H9 (cell line): ENCODE results near the gene PRUNE2. TPM values are rescaled to one million over a fixed set of nuclear protein-coding genes. Genes with fewer than 3 reads are reported as not detected.

Source experiments
- DNase-seq: peaks from one replicate; pipeline ENCODE4 v3.0.0-alpha.2; 2017
- H2AFZ ChIP-seq: one replicate; pipeline ENCODE4 v1.6.1; 2013; ENCODE audit warnings: mild to moderate bottlenecking, low read length, control low read depth, moderate library complexity
- H2AK5ac ChIP-seq: 2 replicates; pipeline ENCODE4 v1.6.1; 2013; ENCODE audit warnings: low read length, control low read depth, mixed read lengths; ENCODE audit not compliant: insufficient read length
- H2BK120ac ChIP-seq: one replicate; pipeline ENCODE4 v1.6.1; 2013; ENCODE audit warnings: low read depth, mild to moderate bottlenecking, low read length, control low read depth, inconsistent platforms; ENCODE audit not compliant: poor library complexity, severe bottlenecking
- H2BK12ac ChIP-seq: 2 replicates; pipeline ENCODE4 v1.6.1; 2013; ENCODE audit warnings: low read length, control low read depth, mixed read lengths, low read depth; ENCODE audit not compliant: insufficient read length
- H2BK15ac ChIP-seq: 2 replicates; pipeline ENCODE4 v1.6.1; 2013; ENCODE audit warnings: low read depth, low read length, control low read depth
- H2BK20ac ChIP-seq: one replicate; pipeline ENCODE4 v1.6.1; 2013; ENCODE audit warnings: low read depth, mild to moderate bottlenecking, low read length, control low read depth, inconsistent platforms; ENCODE audit not compliant: poor library complexity, severe bottlenecking
- H2BK5ac ChIP-seq: 2 replicates; pipeline ENCODE4 v1.6.1; 2013; ENCODE audit warnings: low read length, control low read depth, mixed read lengths; ENCODE audit not compliant: insufficient read length
- H3K14ac ChIP-seq: 2 replicates; pipeline ENCODE4 v1.6.1; 2013; ENCODE audit warnings: low read length, control low read depth; ENCODE audit not compliant: insufficient read depth
- H3K18ac ChIP-seq: 2 replicates; pipeline ENCODE4 v1.6.1; 2013; ENCODE audit warnings: low read depth, mild to moderate bottlenecking, mixed read lengths, low read length, control low read depth; ENCODE audit not compliant: insufficient read length
- H3K23ac ChIP-seq: 2 replicates; pipeline ENCODE4 v1.6.1; 2013; ENCODE audit warnings: low read length, control low read depth, mixed read lengths, low read depth; ENCODE audit not compliant: insufficient read length
- H3K23me2 ChIP-seq: 2 replicates; pipeline ENCODE4 v1.6.1; 2013; ENCODE audit warnings: low read depth, mild to moderate bottlenecking, mixed read lengths, low read length, control low read depth; ENCODE audit not compliant: insufficient read length, poor library complexity, severe bottlenecking
- H3K27ac ChIP-seq: 2 replicates; pipeline ENCODE4 v1.5.1; 2013; ENCODE audit warnings: low read length, control low read depth, mixed read lengths, low read depth; ENCODE audit not compliant: insufficient read length
- H3K27me3 ChIP-seq: 2 replicates; pipeline ENCODE4 v1.6.1; 2013; ENCODE audit warnings: low read length, control low read depth, inconsistent platforms; ENCODE audit not compliant: insufficient read depth
- H3K4ac ChIP-seq: 2 replicates; pipeline ENCODE4 v1.6.1; 2013; ENCODE audit warnings: low read depth, mild to moderate bottlenecking, control low read depth, inconsistent platforms, low read length, moderate library complexity
- H3K4me1 ChIP-seq: 2 replicates; pipeline ENCODE4 v1.6.1; 2013; ENCODE audit warnings: low read length, control low read depth, inconsistent platforms; ENCODE audit not compliant: insufficient read depth
- H3K4me2 ChIP-seq: 2 replicates; pipeline ENCODE4 v1.6.1; 2013; ENCODE audit warnings: low read length, control low read depth, mixed read lengths; ENCODE audit not compliant: insufficient read length, insufficient read depth
- H3K56ac ChIP-seq: 2 replicates; pipeline ENCODE4 v1.6.1; 2013; ENCODE audit warnings: low read depth, mild to moderate bottlenecking, mixed read lengths, low read length, control low read depth; ENCODE audit not compliant: insufficient read length
- H3K79me1 ChIP-seq: 2 replicates; pipeline ENCODE4 v1.6.1; 2013; ENCODE audit warnings: low read depth, mild to moderate bottlenecking, moderate library complexity, low read length, control low read depth, inconsistent platforms; ENCODE audit not compliant: insufficient read depth, poor library complexity, severe bottlenecking
- H3K79me2 ChIP-seq: 2 replicates; pipeline ENCODE4 v1.6.1; 2013; ENCODE audit warnings: low read length, control low read depth, inconsistent platforms; ENCODE audit not compliant: insufficient read depth
- H3K9ac ChIP-seq: 2 replicates; pipeline ENCODE4 v1.6.1; 2013; ENCODE audit warnings: low read length, control low read depth, mixed read lengths; ENCODE audit not compliant: insufficient read length; ENCODE audit errors: extremely low read depth
- H3K9me3 ChIP-seq: one replicate; pipeline ENCODE4 v1.6.1; 2013; ENCODE audit warnings: low read depth, low read length, inconsistent platforms; ENCODE audit not compliant: control insufficient read depth
- H3T11ph ChIP-seq: one replicate; pipeline ENCODE4 v1.6.1; 2013; ENCODE audit warnings: mild to moderate bottlenecking, low read length, control low read depth, inconsistent platforms
- H4K20me1 ChIP-seq: one replicate; pipeline ENCODE4 v1.6.1; 2013; ENCODE audit not compliant: control insufficient read depth, insufficient read length, insufficient read depth
- H4K5ac ChIP-seq: 2 replicates; pipeline ENCODE4 v1.6.1; 2013; ENCODE audit warnings: low read depth, mild to moderate bottlenecking, mixed read lengths, low read length, control low read depth; ENCODE audit not compliant: insufficient read length
- H4K8ac ChIP-seq: replicated peaks from 2 replicates; pipeline ENCODE4 v1.6.1; 2013; ENCODE audit warnings: low read length, control low read depth, mixed read lengths, low read depth; ENCODE audit not compliant: insufficient read length
- H4K91ac ChIP-seq: 2 replicates; pipeline ENCODE4 v1.6.1; 2013; ENCODE audit warnings: low read depth, mild to moderate bottlenecking, moderate library complexity, mixed read lengths, low read length, control low read depth; ENCODE audit not compliant: insufficient read length
- H3K27ac Mint-ChIP-seq, 3 experiments: 2 replicates in 2 of 3; 3 replicates in 1 of 3; pipeline ENCODE4 v1.8.0; 2020 to 2021; ENCODE audit warnings: mixed read lengths in 3 of 3, mild to moderate bottlenecking in 1 of 3, moderate library complexity in 1 of 3
- H3K27me3 Mint-ChIP-seq: 2 replicates; pipeline ENCODE4 v1.8.0; 2021; ENCODE audit warnings: low read depth, mild to moderate bottlenecking, moderate library complexity, mixed read lengths
- H3K36me3 Mint-ChIP-seq, 3 experiments: 2 replicates in 2 of 3; 3 replicates in 1 of 3; pipeline ENCODE4 v1.8.0; 2020 to 2021; ENCODE audit warnings: low read depth in 3 of 3, mixed read lengths in 3 of 3; ENCODE audit not compliant: insufficient read depth in 1 of 3
- H3K4me1 Mint-ChIP-seq, 2 experiments: 2 replicates each; pipeline ENCODE4 v1.8.0; 2020; ENCODE audit warnings: mixed read lengths in 2 of 2
- H3K4me3 Mint-ChIP-seq, 2 experiments: 2 replicates in 1 of 2; 3 replicates in 1 of 2; pipeline ENCODE4 v1.8.0; 2020 to 2021; ENCODE audit warnings: mild to moderate bottlenecking in 2 of 2, mixed read lengths in 2 of 2, moderate library complexity in 1 of 2
- H3K9me3 Mint-ChIP-seq, 2 experiments: 2 replicates in 1 of 2; 3 replicates in 1 of 2; pipeline ENCODE4 v1.8.0; 2020; ENCODE audit warnings: mild to moderate bottlenecking in 2 of 2, mixed read lengths in 2 of 2, moderate library complexity in 1 of 2
- CTCF ChIP-seq: fragments of 200-600 bp; sonication (generic); conservative IDR thresholded peaks from 3 replicates; pipeline ENCODE4 v1.8.0; 2021; ENCODE audit warnings: antibody characterized with exemption, mild to moderate bottlenecking
- WGBS: extraction: QIAGEN DNeasy Blood & Tissue Kit; methylation state at CpG from one replicate; pipeline ENCODE4 v1.1.7; 2013; ENCODE audit warnings: missing lambda C conversion rate, low lambda C conversion rate, mixed read lengths; ENCODE audit not compliant: insufficient read length; ENCODE audit errors: extremely low coverage; 5-methylcytosine and 5-hydroxymethylcytosine counted together
- total RNA-seq: library from RNA; stranded (reverse); gene quantifications from 2 replicates; pipeline ENCODE4 v1.2.1, GENCODE V29; 2021

Gene PRUNE2
- total RNA-seq, 1 experiment from 2014 or later, result 12.1 TPM

- Histone ChIP-seq H3K23ac (no peak overlapping the region), H3K14ac (no peak overlapping the region), H3K4me1 (peaks cover 8% of the 10 kb centered on the region; the same call in 1 of the 2 replicates), H2BK20ac (no peak overlapping the region), H3K4ac (no peak overlapping the region), H3K23me2 (no peaks in the 10 kb centered on the region), H4K5ac (no peak overlapping the region), H3K79me1 (no peaks in the 10 kb centered on the region), H4K20me1 (no peaks in the 10 kb centered on the region), H3K79me2 (no peaks in the 10 kb centered on the region), H3K9ac (no peak overlapping the region), H3K27me3 (no peaks in the 10 kb centered on the region), H2BK120ac (no peak overlapping the region), H2AFZ (no peak overlapping the region), H3K18ac (no peak overlapping the region), H3K27ac (no peak overlapping the region), H2BK5ac (no peak overlapping the region), H3K56ac (no peak overlapping the region), H2AK5ac (no peak overlapping the region), H2BK12ac (no peak overlapping the region), H3K4me2 (no peak overlapping the region), H4K91ac (no peak overlapping the region), H4K8ac (no peak overlapping the region), H3T11ph (no peak overlapping the region), H3K9me3 (no peaks in the 10 kb centered on the region), H2BK15ac (no peak overlapping the region)
- H3K36me3 Mint-ChIP-seq, result no peaks in the 10 kb centered on the region
- DNase-seq, result no peak
- H3K9me3 Mint-ChIP-seq, result no peaks in the 10 kb centered on the region
- H3K27ac Mint-ChIP-seq, result no peak overlapping the region
- H3K4me1 Mint-ChIP-seq, result peaks cover 16 to 24% of the 10 kb centered on the region in 2 experiments
- no peak overlapping the region for H3K4me3 Mint-ChIP-seq
- H3K27me3 Mint-ChIP-seq, result no peaks in the 10 kb centered on the region
- TF ChIP-seq CTCF, result no peak
- WGBS, result no CpG with 5 or more reads among the region's 4 CpGs
Observed at GRCh38 chr9:76655971-76656370, 249.9 kb downstream of the PRUNE2 start.
